ENCODE data around the gene GRIFIN. TPM values are rescaled to one million over a fixed set of nuclear protein-coding genes. Genes with fewer than 3 reads are reported as not detected.
A peak's percentile ranks its signal among the peaks of the same experiment; 100 is the strongest.

The GRIFIN gene
- total and polyA plus RNA-seq, 4 donors: not detected

DNA sequence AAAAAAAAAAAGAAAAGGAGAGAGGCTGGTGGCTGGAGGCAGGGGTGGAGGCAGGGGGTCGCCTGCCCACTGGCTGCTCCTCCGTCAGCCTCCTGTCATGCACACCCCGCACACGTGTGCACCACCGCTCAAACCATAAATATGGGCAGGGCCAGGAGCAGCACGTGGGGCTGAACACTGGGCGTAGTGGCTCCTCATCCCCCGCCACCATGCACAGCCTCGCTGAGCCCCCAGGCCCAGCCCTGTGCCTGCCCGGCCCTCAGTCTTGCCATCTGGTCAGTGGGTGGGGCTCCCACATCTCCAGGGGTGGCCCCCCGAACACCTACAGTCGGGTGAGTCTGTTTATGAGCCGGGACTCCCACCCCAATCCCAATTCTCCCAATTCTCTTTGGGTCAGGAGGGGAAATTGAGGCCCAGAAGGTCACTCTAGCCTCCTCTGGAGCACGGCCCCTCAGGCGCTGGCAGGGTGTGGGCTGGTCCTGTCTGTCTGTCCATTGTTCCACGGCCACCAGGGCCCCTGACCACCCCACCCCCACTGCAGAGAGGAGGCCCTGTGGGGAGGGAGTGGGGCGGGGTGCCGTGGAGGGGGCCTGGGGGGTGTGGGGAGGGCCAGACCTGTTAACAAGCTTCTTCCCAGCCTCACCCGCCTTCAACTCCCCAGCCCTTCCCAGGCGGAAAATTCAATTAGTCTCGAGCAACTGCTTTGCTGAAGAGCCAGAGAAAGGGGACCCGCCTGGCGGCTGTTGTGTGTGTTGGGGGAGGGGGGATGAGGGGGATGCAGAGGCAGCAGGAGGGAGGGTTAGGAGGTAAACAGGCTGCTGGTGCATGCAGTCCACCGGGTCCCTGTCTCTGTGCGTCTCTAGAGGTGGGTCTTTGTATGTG, 19.5 kb upstream of the GRIFIN start:
- peak; percentile 56 to 70 (median 59) for DNase-seq
- 75 to 87% methylated on average over 25 of the region's 25 CpGs for WGBS, 2 donors
- H3K9me3 ChIP-seq (ENCODE audit: control insufficient read depth in 4 of 4, insufficient read depth in 3 of 4, low read length in 3 of 4): peaks cover 0 to 2% (median 0%) of the 10 kb centered on the region in 4 donors

DNA sequence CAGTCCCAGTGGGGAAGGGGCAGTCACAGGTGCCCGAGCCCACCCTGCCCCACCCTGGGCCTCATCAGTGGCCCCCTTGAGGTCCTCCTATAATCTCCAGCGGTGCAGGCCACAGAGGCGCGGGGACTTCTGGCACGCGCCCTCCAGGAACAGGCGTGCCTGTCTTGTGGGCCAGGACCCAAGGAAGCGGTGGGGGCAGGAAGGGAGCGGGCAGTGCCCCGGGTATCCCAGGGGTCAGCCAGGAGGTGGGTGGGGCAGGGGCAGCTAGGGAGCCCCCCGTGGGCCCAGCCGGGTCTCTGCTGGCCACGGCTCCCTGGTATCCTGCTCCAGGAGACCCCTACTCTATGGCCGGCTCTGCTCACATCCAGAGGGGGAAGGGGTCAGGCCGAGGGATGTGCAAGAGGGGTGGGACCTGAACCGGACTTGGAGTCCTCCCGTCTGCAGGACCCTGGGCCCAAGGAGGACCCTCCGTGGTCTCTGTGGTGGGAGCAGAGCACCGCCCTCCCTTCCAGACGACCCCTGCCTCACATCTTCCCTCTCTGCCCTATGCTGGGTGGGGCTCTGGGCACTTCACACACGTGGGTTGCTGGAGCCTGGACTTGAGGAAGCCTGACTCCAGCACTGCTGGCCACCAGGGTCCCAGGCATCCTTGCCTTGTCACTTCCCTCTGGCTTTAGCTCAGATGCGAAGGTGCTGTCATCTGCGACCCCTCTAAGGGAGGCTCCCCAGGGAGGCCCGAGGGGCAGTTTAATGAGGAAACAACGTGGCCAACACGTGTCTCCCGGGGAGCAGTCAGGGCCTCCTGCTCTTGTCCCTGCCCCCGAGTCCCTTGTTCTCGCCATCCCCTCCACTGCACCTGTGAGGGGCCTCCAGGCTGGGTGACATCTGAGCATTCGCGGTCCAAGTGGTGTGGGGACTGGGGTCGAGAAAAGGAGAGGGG, 18.3 kb upstream of the GRIFIN start:
- Histone ChIP-seq H3K4me3 (no peak overlapping the region), H3K9ac (ENCODE audit: insufficient read depth in 1 of 2, low read length in 2 of 2) (no peak overlapping the region), H3K9me3 (ENCODE audit: control insufficient read depth in 4 of 4, insufficient read depth in 3 of 4, low read length in 3 of 4) (peaks cover 0 to 2% (median 0%) of the 10 kb centered on the region in 4 donors), H3K27ac (ENCODE audit: low read depth in 1 of 2, low read length in 1 of 2) (peak overlapping the region in 1 of 2 donors; percentile 4), H3K36me3 (ENCODE audit: control insufficient read depth in 4 of 4, insufficient read depth in 4 of 4, low read length in 4 of 4) (no peaks in the 10 kb centered on the region), H3K27me3 (ENCODE audit: control insufficient read depth in 3 of 3, insufficient read depth in 3 of 3, low read length in 2 of 3) (no peaks in the 10 kb centered on the region), H3K4me1 (ENCODE audit: control insufficient read depth in 5 of 5, insufficient read depth in 5 of 5, low read length in 5 of 5) (peaks cover 0 to 33% (median 21%) of the 10 kb centered on the region in 5 donors)
- DNase-seq (no peak), ATAC-seq (ENCODE audit: insufficient read depth, low FRiP score) (no peak)
- TF ChIP-seq, protein P1, sequence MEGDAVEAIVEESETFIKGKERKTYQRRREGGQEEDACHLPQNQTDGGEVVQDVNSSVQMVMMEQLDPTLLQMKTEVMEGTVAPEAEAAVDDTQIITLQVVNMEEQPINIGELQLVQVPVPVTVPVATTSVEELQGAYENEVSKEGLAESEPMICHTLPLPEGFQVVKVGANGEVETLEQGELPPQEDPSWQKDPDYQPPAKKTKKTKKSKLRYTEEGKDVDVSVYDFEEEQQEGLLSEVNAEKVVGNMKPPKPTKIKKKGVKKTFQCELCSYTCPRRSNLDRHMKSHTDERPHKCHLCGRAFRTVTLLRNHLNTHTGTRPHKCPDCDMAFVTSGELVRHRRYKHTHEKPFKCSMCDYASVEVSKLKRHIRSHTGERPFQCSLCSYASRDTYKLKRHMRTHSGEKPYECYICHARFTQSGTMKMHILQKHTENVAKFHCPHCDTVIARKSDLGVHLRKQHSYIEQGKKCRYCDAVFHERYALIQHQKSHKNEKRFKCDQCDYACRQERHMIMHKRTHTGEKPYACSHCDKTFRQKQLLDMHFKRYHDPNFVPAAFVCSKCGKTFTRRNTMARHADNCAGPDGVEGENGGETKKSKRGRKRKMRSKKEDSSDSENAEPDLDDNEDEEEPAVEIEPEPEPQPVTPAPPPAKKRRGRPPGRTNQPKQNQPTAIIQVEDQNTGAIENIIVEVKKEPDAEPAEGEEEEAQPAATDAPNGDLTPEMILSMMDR (IDR thresholded peaks at IDR 0.05; ENCODE audit: control extremely low read depth, extremely low read depth): no peak
- 55% methylated on average over 30 to 32 of the region's 32 CpGs for WGBS, 2 donors

More for the DNA sequence above, 19.5 kb upstream of the GRIFIN start:
- ATAC-seq (ENCODE audit: insufficient read depth, low FRiP score): no peak
- no peak overlapping the region for H3K9ac ChIP-seq (ENCODE audit: insufficient read depth in 1 of 2, low read length in 2 of 2)
- H3K27ac ChIP-seq (ENCODE audit: low read depth in 1 of 2, low read length in 1 of 2): no peak overlapping the region
- TF ChIP-seq, protein P1 (IDR thresholded peaks at IDR 0.05; ENCODE audit: control extremely low read depth, extremely low read depth): no peak
- peaks cover 0 to 26% (median 15%) of the 10 kb centered on the region in 5 donors for H3K4me1 ChIP-seq (ENCODE audit: control insufficient read depth in 5 of 5, insufficient read depth in 5 of 5, low read length in 5 of 5)
- H3K36me3 ChIP-seq (ENCODE audit: control insufficient read depth in 4 of 4, insufficient read depth in 4 of 4, low read length in 4 of 4): no peaks in the 10 kb centered on the region
- H3K27me3 ChIP-seq (ENCODE audit: control insufficient read depth in 3 of 3, insufficient read depth in 3 of 3, low read length in 2 of 3): no peaks in the 10 kb centered on the region
- no peak overlapping the region for H3K4me3 ChIP-seq

DNA sequence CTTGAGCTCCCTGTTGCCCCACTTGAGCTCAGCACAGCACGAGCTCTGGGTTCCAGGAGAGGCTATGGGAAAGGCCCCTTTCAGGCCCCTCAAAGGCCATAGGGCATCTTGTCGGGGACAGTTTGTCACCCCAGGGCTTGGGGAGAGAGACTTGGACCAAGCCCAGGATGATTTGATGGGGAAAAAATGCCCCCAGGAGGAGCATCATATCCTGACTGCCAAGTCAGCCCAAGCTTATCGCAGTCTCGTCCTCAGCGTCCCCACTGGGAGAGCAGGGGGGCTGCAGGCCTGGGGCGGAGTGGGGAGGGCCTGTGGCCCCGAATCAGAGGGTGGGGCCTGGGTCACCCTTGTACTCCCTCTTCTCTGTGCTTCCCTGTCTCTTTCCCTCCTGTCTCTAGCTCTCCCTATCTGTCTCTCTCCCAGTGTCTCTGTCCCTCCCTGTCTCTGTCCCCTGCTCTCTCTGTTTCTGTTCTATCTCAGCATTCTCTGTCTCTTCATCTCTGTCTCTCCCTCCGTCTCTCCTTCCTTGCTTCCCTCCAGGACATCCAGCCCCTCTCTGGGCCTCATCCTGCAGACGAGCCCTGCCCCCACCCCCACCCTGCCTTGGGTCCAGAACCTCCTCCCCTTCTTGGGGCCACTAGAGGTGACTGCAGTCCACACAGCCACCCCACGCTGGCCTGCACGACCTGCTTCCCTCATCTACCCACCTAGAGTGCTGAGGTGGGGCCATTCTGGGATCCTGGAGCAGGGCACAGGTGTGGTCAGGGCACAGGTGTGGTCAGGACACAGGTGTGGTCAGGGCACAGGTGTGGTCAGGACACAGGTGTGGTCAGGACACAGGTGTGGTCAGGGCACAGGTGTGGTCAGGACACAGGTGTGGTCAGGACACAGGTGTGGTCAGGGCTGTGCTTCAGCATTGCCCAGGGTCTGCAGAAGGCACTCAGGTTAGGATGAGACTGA, 17.3 kb upstream of the GRIFIN start:
- H3K4me1 ChIP-seq (ENCODE audit: control insufficient read depth in 5 of 5, insufficient read depth in 5 of 5, low read length in 5 of 5): peaks cover 0 to 34% (median 23%) of the 10 kb centered on the region in 5 donors
- 47 to 79% methylated on average over 10 of the region's 11 CpGs for WGBS, 2 donors
- no peak for DNase-seq

More for the DNA sequence above, 17.3 kb upstream of the GRIFIN start:
- Histone ChIP-seq H3K27me3 (ENCODE audit: control insufficient read depth in 3 of 3, insufficient read depth in 3 of 3, low read length in 2 of 3) (no peaks in the 10 kb centered on the region), H3K9me3 (ENCODE audit: control insufficient read depth in 4 of 4, insufficient read depth in 3 of 4, low read length in 3 of 4) (no peaks in the 10 kb centered on the region), H3K9ac (ENCODE audit: insufficient read depth in 1 of 2, low read length in 2 of 2) (no peak overlapping the region), H3K4me3 (no peak overlapping the region), H3K36me3 (ENCODE audit: control insufficient read depth in 4 of 4, insufficient read depth in 4 of 4, low read length in 4 of 4) (no peaks in the 10 kb centered on the region), H3K27ac (ENCODE audit: low read depth in 1 of 2, low read length in 1 of 2) (peak overlapping the region in 1 of 2 donors; percentile 4)
- no peak for ATAC-seq (ENCODE audit: insufficient read depth, low FRiP score)
- TF ChIP-seq, protein P1 (IDR thresholded peaks at IDR 0.05; ENCODE audit: control extremely low read depth, extremely low read depth): no peak
